COR-L47 (cell line): ENCODE measurements around the gene MAP1LC3B.

Source experiments
- DNase-seq: peaks from one replicate; lab custom pipeline; 2025; lab: John Stamatoyannopoulos, UW

The MAP1LC3B gene

DNA sequence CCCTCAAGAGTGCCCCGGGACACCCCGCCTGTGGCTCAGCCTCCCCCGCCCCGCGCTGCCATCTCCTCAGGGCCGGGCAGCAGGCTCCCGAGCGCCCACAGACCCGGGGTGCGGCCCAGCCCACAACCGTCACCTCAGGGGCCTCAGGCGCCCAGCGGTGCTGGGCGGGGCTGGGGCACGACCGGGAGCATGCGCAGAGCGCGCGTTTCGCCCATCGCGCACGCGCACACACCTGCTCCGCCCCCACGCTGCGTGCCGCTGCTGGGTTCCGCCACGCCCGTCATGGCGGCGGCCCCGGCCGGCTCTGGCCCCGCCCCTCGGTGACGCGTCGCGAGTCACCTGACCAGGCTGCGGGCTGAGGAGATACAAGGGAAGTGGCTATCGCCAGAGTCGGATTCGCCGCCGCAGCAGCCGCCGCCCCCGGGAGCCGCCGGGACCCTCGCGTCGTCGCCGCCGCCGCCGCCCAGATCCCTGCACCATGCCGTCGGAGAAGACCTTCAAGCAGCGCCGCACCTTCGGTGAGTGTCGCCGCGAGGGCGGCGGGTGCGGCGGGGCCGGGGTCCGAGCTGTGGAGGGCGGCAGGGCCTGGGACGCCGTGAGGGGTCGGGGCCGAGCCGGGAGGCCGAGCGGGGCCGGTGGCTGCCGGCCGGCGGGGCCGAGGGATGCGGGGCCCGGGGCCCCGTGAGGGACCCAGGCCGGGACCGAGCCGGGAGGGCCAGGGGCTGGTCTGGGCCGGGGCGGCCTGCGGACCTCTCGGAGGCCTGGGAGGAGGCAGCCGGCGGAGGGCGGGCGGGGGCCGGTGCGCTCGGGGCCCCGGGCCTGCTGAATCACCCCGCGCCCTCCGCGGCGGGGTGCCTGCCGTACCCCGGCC, at the start of gene MAP1LC3B:
TSS of gene MAP1LC3B (plus strand) at position 387 of the 871 bp plus-strand sequence. CDS start at position 479, 92 bp downstream.
- peak; percentile 93 for DNase-seq

DNA sequence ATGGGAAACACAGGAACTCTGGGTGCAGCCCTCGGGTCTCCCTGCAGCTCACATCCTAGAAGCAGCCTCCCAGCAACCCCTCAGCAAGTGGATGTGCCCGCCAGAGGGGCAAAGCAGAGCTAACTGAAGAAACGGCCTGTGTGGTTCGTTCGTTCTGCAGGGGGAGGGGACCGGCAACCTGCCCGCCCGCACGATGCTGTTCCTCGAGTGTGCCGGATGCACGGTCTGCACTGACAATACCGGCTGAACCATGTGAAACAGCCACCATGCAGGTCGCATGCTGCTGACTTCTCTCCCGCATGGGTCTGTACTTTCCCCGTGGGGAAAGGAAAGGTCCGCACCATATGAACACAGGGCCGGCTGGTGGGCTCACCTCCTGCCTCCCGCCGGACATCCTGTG, 49.6 kb upstream of the MAP1LC3B start:
- no peak for DNase-seq

DNA sequence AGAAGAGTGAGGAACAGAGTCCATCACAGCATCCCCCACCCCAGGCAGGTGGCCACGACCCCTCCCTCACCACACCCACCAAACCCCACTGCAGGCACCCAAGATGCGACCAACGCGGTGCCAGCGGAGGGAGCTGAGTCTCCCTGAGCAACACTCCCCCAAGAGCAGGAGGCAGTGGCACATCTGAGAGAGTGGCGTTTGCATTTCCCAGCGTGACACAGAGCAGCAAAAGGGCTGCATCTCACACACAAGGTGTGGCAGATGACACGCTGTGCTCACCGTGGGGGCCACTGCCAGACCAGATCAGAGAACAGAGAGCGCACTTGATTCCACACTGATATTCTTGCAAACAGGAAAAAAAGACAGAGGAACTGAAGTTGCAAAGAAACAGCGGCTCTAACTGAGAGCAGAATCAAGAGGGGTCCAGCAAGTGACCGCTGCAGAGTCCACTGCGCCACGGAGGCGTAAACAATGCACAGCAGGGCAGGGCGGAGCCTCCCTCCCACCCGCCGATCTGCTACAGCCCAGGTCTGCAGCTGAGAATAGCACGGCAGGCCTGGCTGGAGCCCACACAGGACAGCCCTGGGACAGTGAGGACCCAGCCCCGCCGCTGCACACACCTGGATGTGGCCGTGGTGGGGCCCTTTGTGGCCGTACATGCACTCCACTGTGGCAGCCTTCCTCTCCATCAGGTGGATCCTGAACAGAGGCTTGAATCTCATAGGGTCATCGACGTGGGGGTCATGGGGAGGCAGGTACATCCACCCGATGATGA, 49.0 kb upstream of the MAP1LC3B start:
- no peak for DNase-seq

DNA sequence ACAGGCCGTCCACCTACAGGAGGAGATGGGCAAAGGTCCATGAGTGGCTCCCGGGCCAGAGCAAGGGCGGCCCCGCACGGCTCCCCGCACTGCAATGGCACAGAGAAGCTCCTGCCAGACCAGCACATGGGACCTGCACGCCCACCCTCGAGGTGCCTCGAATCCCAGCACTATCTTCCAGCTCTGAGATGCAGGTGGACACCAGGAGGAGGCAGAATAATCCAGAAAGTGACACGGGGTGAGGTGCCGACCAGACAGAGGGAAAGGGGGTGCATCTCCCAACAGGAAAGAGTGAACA, 48.4 kb upstream of the MAP1LC3B start:
- DNase-seq = no peak

DNA sequence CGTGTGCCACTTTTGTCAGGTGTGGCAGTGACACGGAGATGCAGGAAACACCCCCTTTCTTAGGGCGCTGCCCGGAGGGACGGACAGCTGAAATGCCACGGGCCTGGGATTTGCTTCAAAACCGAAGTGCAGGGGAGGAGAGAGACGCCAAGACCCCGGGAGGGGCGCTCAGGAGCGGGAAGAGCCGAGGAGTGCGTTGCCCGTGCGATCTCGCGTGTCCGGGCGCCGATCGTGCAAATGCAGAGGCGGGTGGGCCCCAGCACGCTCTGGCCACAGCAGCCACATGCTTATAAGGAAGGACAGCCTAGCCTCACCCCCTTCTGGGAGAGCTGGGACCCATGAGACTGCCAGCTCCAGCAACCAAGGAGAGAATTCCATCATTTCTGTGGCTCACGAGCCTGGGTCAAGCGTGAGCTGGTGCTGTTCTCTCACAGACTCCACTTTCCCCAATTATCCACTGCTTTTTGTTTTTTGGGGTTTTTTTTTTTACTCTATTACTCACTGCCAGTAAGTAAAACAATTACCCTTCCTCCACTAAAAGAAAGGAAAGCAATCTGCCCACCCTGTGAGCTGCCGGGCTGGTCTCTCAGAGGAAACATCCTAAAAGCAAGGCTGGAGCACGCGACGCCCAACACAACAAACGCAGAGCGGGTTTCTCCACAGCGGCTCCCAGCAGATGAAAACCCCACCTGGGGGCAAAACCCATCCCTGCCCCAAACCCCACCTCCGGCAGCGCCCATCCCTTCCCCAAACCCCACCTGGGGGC, 47.8 kb upstream of the MAP1LC3B start:
- no peak for DNase-seq

DNA sequence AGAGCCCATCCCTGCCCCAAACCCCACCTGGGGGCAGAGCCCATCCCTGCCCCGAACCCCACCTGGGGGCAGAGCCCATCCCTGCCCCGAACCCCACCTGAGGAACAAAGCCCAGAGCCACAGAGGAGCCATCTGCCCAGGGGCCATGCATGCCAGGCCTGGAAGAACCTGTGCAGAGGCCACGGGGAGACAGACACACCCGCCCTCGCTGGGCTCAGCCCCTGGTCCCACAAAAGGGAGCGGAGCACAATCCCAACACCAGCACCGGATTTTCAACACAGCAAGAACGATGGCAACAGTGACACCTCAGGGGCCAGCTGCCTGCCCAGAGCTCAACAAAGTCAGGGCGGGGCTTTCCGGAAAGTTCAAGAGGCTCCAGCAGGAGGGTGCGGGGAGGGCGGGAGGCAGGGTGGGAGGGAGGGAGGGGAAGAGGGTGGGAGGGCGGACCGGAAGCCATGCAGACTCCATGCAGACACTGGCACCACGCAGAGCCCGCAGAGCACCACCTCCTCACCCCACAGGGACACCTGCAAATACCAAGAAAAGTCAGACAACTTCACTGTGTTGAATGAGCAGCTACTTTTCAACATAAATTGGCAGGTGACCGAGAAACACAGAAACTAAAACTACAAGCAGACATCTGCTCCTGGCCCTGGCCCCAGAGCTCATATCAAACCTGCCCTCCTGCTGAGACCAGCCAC, 47.1 kb upstream of the MAP1LC3B start:
- no peak for DNase-seq

DNA sequence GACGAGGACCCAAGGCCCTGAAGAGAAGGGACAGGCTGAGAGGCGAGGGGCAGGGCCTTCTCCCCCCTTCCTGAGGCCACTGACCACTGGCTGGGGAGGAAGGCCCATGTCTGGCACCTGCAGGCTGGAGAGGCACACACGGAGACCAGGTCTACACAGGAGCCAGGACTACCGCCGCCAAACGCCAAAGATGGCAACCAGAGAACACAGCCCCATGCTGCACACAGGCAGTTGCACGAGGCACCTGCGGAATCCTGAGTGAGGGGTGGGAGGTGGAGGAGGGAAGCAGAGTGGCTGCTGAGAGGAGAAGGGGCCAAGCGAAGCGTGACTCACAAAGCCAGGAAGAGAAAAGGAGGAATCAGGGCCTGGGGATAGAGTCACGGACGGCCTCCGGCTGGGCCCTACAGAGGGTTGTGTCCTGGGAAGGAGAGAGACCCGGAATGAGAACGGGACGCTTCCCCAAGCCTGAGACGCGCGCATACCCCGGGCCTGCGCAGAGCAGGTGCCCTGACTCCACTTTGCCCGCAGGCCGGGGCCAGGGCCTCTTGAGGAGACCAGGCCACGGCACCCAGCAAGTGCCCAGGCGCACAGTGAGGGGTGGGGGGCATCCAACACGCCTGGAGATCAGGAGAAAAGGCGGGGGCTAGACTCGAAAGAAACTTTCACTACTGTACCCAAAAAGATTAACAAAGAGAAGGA, 46.3 kb upstream of the MAP1LC3B start:
- DNase-seq = no peak

DNA sequence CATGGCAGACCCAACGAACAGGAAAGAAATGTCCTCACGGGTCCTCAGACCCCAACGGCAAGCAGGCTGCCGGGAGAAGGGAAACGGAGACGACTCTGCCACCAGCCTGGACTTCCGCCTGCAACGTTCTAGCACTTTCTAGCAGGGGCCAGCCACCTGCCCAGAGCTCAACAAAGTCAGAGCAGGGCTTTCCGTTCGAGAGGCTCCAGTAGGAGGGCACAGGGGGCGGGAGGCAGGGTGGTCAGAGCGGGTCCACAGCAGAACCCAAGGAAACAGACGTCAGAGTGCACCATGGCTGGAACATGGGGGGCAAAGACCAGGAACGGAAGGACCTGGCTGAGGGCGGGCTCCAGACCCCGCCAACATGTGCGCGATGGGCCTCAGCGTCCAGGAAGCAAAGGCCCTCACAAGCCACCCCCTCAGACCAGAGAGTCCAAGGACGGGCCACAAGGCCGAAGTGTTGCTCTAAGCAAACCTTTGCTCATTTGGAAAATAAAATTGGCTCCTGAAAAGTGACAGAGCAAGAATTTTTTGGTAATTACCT, 45.5 kb upstream of the MAP1LC3B start:
- DNase-seq = no peak

DNA sequence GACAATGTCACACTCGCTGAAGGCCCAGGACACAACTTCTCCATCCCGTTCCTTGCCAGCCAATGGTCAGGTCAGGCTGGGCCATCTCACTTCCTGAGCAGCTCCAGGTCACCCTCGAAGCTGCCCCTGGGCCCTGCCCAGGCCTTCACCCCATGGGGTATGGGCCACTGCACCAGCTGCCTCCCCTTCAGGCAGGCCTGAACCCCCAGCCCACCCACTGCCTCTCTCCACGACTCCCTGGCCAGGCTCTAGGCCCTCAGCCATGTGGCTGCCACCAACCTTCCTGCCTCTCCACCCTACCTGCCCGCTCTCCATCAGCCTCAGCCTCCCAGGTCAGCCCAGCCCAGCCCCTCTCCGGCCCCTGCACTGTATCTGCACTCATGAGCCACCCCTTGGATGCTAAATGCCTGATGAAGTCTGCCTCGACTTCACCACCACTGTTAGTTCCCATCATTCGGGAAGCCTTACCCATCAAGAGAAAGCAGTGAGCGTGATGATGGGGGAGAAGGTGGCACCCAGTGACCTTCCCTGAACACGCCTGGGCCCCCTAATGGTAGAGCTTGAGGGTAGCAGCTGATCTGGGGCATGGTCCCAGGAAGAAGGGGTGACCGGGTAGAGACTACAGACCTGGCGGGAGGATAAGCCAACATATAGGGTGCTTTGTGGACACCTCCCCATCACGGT, 44.1 kb upstream of the MAP1LC3B start:
- no peak for DNase-seq

DNA sequence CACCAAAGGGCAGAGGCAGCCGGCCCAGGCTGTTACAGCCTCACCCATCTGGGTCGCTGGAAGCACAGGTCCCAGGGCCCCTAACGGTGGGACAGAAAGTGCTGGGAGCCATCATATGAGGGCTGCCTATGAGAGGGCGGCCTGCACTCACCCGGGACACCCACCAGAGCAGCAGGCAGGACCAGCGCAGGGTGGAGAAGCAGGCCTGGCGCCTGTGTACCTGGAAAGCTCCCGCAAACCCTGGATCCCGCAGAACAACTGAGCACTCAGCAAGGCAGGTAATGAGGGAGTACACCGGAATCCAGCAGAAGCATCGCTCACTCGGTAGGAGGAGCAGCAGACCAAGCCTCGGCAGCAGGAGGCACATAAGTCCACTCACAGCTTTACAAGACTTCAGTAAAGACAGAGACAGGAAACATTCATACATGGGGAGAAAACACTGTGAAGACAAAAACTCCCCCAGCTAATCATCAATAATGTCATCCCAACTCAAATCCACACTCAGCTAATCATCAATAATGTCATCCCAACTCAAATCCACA, 43.4 kb upstream of the MAP1LC3B start:
- DNase-seq = no peak

DNA sequence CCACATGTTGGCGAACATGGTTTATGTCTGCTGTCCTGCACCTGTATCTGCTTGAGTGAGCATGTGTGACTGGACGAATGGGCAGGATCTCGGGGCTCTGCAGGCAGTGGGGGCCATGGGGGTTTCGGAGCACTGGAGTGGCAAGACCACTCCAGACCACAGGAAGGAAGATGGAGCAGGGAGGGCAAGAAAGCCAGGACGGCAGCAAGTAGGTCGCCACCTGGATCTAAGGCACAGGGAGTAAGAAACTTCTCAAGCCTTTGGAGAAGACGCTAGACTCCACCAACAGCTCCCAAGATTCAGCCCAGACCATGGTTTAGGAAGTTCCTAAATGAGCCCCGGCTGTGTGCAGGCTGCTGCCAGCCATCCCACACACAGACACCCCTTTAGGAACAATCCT, 42.1 kb upstream of the MAP1LC3B start:
- no peak for DNase-seq

DNA sequence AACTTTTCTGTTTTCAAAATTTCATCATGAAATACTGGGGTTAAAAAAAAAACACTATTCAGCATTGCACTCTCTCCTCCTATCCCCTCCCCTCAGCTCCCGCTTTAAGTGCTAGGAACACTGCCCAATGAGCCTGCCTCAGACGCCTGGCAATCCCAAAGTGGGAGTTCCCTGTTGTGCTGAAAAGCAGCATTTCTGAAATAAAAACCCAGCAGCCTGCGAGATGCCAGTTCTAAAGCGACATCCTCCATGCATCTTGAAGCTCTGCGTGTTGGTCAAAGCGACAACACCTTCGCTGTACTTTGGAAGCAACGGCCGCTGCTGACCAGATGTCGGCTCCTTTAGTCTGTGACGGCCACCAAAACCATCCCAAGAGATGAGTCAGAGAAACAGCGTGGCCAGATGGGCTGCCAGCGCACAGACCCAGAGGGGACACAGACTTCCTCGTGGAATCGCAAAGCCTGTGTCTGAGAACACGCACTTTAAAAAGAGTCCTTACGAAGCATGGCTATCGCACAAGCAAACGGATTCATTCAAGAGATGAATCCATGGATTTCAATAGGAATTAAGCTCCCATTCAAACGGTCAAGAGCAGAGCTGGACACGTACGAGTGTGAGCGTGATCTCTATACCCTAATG, 41.3 kb upstream of the MAP1LC3B start:
- no peak for DNase-seq

DNA sequence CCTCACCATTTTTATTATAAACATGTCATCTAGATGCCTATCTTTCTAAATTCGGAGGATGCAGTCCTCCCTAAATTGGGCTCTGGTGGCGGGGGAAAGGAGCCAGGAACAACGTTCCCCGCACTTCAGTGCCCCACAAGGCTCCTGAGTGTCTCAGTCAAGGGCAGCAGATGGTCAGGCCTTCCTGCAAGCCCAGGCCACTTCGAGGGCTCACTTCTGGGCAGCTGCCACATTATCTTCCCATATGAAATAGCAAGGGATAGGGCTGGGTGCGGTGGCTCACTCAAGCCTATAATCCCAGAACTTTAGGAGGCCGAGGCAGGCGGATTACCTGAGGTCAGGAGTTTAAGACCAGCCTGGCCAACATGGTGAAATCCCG, 40.8 kb upstream of the MAP1LC3B start:
- DNase-seq = no peak

DNA sequence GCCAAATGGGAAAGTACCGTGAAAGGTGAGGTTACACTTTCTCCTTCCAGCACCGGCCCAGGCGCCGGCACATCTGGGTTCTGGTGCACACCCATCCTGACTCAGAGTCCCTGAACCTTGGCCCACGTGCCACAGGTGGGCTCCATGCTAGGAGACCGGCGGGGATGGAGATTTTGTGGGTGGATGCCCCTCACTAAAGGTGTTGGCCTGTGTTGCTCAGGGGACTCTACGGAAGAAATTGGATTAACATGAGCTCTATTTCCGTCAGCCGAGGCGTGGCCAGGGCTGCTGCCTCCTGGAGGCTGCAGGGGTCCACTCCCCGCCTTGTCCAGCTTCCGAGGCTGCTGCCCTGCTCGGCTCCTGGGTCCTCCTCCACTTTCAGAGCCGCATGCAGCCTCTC, 39.3 kb upstream of the MAP1LC3B start:
- no peak for DNase-seq

DNA sequence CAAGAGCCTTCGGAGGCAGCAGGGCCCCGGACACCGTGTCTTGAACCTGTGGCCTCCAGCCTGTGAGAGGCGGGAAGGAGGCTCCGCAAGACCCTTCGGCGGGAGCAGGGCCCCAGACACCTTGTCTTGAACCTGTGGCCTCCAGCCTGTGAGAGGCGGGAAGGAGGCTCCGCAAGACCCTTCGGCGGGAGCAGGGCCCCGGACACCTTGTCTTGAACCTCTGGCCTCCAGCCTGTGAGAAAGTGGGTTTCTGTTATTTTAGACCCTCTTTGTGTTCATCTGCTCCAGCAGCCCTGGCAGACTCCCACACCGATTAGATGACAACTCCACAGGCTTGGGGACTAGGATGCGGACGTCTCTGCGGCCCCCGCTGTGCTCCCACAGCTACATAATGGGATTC, 38.5 kb upstream of the MAP1LC3B start:
- no peak for DNase-seq

DNA sequence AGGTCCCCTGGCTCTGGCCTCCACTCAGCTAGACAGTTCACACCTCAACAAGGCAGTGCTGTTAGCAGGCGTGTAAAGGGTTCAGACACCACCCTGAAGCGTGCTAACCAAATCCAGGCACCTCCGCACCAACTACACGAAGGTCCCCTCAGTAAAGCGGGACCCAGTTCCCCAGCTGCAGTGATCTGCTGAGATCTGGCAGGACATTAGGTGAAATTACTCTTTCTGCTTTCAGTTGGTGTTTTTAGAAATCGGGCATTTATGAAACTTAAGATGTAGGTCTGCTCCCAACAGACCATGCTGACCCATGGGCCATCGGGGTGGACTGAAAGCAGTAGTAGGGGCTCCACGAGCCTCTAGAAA, 35.7 kb upstream of the MAP1LC3B start:
- DNase-seq = no peak

DNA sequence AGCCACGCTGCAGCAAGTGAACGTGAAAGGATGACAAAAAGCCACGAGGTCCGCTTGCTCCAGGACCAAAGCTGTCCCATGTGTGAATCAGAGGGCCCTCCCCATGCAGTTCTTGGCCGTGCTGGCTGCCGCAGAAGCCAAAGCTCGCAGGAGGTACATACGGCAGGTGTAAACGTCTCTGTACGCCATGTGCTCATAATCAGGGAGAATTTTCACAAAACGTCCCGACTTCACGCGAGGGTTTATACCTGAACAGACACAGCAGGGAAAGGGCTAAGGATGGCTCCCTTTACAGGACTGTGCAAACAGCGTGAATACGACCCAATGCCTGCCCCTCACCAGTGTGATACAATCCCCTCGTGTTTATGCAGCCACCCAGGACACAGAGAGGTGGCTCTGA, 33.9 kb upstream of the MAP1LC3B start:
- DNase-seq = no peak

DNA sequence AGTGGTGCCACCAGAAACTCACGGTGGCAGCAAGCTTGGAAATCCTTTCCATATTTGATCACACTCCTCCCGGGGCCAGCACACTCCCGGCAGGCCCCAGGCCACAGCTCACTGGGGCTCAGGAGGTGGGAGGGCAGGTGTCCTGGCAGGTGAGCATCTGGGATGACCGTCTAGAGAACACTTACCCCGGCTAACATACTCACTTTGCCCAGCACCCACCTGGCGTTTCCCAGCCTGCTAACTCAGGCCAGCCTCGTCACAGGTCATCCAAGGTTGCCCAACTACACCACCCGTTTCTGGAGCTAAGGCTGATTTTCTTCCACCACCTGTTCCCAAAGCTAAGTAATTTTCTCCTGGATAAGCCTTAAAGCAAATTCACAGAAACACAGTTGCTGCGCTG, 33.4 kb upstream of the MAP1LC3B start:
- no peak for DNase-seq

DNA sequence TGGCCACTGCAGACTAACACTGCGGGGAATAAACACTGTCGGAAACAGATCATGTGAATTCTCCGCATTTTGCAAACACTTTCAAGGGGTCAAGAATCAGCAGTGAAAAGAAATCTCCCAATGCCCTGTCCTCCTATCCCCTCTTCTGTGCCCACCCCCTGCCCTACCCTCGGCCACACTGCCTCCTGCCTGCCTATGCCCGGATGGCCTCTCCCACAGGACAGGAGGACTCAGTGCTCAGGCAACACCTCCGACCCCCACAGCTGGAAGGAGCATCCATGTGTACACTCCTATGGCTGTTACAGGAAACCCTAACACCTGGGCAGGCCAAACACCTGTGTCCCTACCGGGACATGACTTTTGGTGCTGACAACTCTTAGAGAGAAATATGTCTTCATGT, 33.0 kb upstream of the MAP1LC3B start:
- no peak for DNase-seq
